Neural progenitor cell (in vitro differentiated cells): ENCODE results near the gene ARHGAP40. TPM values are rescaled to one million over a fixed set of nuclear protein-coding genes. Genes with fewer than 3 reads are reported as not detected.

Source experiments
- DNase-seq: peaks from one replicate; pipeline ENCODE4 v3.0.0-alpha.2; 2016; ENCODE audit warnings: low spot score
- H2AFZ ChIP-seq: fragments of 200-600 bp; sonication (generic); replicated peaks from 2 replicates; pipeline ENCODE4 v1.6.1; 2016; ENCODE audit warnings: antibody characterized with exemption
- H3F3A ChIP-seq: fragments of 200-600 bp; sonication (generic); 2 replicates; pipeline ENCODE4 v1.6.1; 2016; ENCODE audit warnings: antibody characterized with exemption, low read depth
- H3K27ac ChIP-seq: fragments of 200-600 bp; sonication (generic); 2 replicates; pipeline ENCODE4 v1.5.1; 2016; ENCODE audit warnings: mild to moderate bottlenecking
- H3K27me3 ChIP-seq: fragments of 200-600 bp; sonication (generic); 2 replicates; pipeline ENCODE4 v1.6.1; 2016; ENCODE audit warnings: mild to moderate bottlenecking, moderate library complexity
- H3K36me3 ChIP-seq: fragments of 200-600 bp; sonication (generic); 2 replicates; pipeline ENCODE4 v1.5.1; 2016
- H3K4me1 ChIP-seq: fragments of 200-600 bp; sonication (generic); 2 replicates; pipeline ENCODE4 v1.6.1; 2016; ENCODE audit warnings: mixed run types
- H3K4me2 ChIP-seq: fragments of 200-600 bp; sonication (generic); 2 replicates; pipeline ENCODE4 v1.6.1; 2016
- H3K4me3 ChIP-seq: fragments of 200-600 bp; sonication (generic); 2 replicates; pipeline ENCODE4 v1.5.1; 2016
- H3K79me2 ChIP-seq: fragments of 200-600 bp; sonication (generic); 2 replicates; pipeline ENCODE4 v1.6.1; 2016; ENCODE audit warnings: low read depth
- H3K9ac ChIP-seq: fragments of 200-600 bp; sonication (generic); 2 replicates; pipeline ENCODE4 v1.6.1; 2016
- H3K9me3 ChIP-seq: fragments of 200-600 bp; sonication (generic); 2 replicates; pipeline ENCODE4 v1.5.1; 2016; ENCODE audit warnings: low read depth
- H4K20me1 ChIP-seq: fragments of 200-600 bp; sonication (generic); 2 replicates; pipeline ENCODE4 v1.6.1; 2016; ENCODE audit warnings: low read depth
- H3K27ac Mint-ChIP-seq: 3 replicates; pipeline ENCODE4 v1.8.0; 2021; ENCODE audit warnings: mixed read lengths
- H3K27me3 Mint-ChIP-seq: 2 replicates; pipeline ENCODE4 v1.8.0; 2022; ENCODE audit warnings: low read depth, mild to moderate bottlenecking, inconsistent platforms, moderate library complexity, mixed read lengths; ENCODE audit not compliant: insufficient read depth
- H3K36me3 Mint-ChIP-seq: 3 replicates; pipeline ENCODE4 v1.8.0; 2021; ENCODE audit warnings: mixed read lengths
- H3K4me1 Mint-ChIP-seq: 3 replicates; pipeline ENCODE4 v1.8.0; 2021; ENCODE audit warnings: mixed read lengths
- H3K4me3 Mint-ChIP-seq: 3 replicates; pipeline ENCODE4 v1.8.0; 2021; ENCODE audit warnings: mild to moderate bottlenecking, moderate library complexity, mixed read lengths
- H3K9me3 Mint-ChIP-seq: 3 replicates; pipeline ENCODE4 v1.8.0; 2020; ENCODE audit warnings: mixed read lengths
- CTCF ChIP-seq: fragments of 200-600 bp; sonication (generic); IDR thresholded peaks from 2 replicates; pipeline ENCODE4 v1.5.1; 2017; ENCODE audit warnings: antibody characterized with exemption, mild to moderate bottlenecking
- EZH2 ChIP-seq: fragments of 200-600 bp; sonication (generic); IDR thresholded peaks from 2 replicates; pipeline ENCODE4 v1.6.1; 2017; ENCODE audit warnings: antibody characterized with exemption, mild to moderate bottlenecking, moderate library complexity
- EZH2phosphoT487 ChIP-seq: fragments of 200-600 bp; sonication (generic); IDR thresholded peaks from 2 replicates; pipeline ENCODE4 v1.6.1; 2017; ENCODE audit warnings: antibody characterized with exemption
- total RNA-seq: library from RNA; depleted of rRNA; stranded (reverse); fragments of >200 nt; gene quantifications from 2 replicates; pipeline ENCODE4 v1.2.3, GENCODE V29; 2015; ENCODE audit warnings: low replicate concordance

ARHGAP40 gene
- total RNA-seq, 1 donor from 2014 or later: not detected

GRCh38 chr20:38665506-38666285 lies 64.1 kb downstream of the ARHGAP40 start:
- Histone ChIP-seq H4K20me1 (no peaks in the 10 kb centered on the region), H3K79me2 (no peaks in the 10 kb centered on the region), H3K9ac (no peak overlapping the region), H3K9me3 (no peaks in the 10 kb centered on the region), H3K4me3 (no peak overlapping the region), H2AFZ (no peak overlapping the region), H3K4me1 (peaks cover 15% of the 10 kb centered on the region), H3K27me3 (peaks cover 6% of the 10 kb centered on the region), H3K27ac (no peak overlapping the region), H3K4me2 (peak overlapping the region; percentile 74), H3K36me3 (no peaks in the 10 kb centered on the region), H3F3A (peaks cover 3% of the 10 kb centered on the region)
- H3K4me1 Mint-ChIP-seq: peaks cover 23% of the 10 kb centered on the region
- H3K36me3 Mint-ChIP-seq: no peaks in the 10 kb centered on the region
- H3K9me3 Mint-ChIP-seq: no peaks in the 10 kb centered on the region
- no peak for DNase-seq
- no peak for TF ChIP-seq CTCF
- no peak for TF ChIP-seq EZH2phosphoT487
- no peak for TF ChIP-seq EZH2
- H3K27me3 Mint-ChIP-seq: peaks cover 12% of the 10 kb centered on the region
- peak overlapping the region; percentile 90 for H3K27ac Mint-ChIP-seq
- H3K4me3 Mint-ChIP-seq: peak overlapping the region; percentile 41

- Histone ChIP-seq H3F3A (peaks cover 20% of the 10 kb centered on the region), H3K9me3 (no peaks in the 10 kb centered on the region), H3K4me2 (no peak overlapping the region), H3K27ac (no peak overlapping the region), H3K4me1 (peaks cover 23% of the 10 kb centered on the region), H3K9ac (no peak overlapping the region), H3K36me3 (no peaks in the 10 kb centered on the region), H3K4me3 (no peak overlapping the region), H4K20me1 (no peaks in the 10 kb centered on the region), H3K27me3 (peaks cover 19% of the 10 kb centered on the region), H2AFZ (no peak overlapping the region), H3K79me2 (no peaks in the 10 kb centered on the region)
- TF ChIP-seq CTCF: no peak
- no peak for TF ChIP-seq EZH2phosphoT487
- TF ChIP-seq EZH2: no peak
- H3K27ac Mint-ChIP-seq: no peak overlapping the region
- H3K4me3 Mint-ChIP-seq: no peak overlapping the region
- H3K9me3 Mint-ChIP-seq: no peaks in the 10 kb centered on the region
- peaks cover 23% of the 10 kb centered on the region for H3K4me1 Mint-ChIP-seq
- peaks cover 23% of the 10 kb centered on the region for H3K27me3 Mint-ChIP-seq
- H3K36me3 Mint-ChIP-seq: no peaks in the 10 kb centered on the region
- DNase-seq: no peak
These were observed 65.9 kb downstream of the ARHGAP40 start for GRCh38 chr20:38667417-38667956.

GRCh38 chr20:38669688-38670087 lies 68.1 kb downstream of the ARHGAP40 start:
- H3K36me3 Mint-ChIP-seq: no peaks in the 10 kb centered on the region
- H3F3A ChIP-seq: peaks cover 27% of the 10 kb centered on the region
- H3K27ac ChIP-seq: no peak overlapping the region
- DNase-seq: no peak
- H3K27me3 Mint-ChIP-seq: peaks cover 34% of the 10 kb centered on the region
- H3K9me3 ChIP-seq: no peaks in the 10 kb centered on the region
- H3K9ac ChIP-seq: no peak overlapping the region
- no peak overlapping the region for H2AFZ ChIP-seq
- H3K4me1 ChIP-seq: peaks cover 29% of the 10 kb centered on the region
- H3K4me2 ChIP-seq: no peak overlapping the region
- H3K4me1 Mint-ChIP-seq: peaks cover 27% of the 10 kb centered on the region
- no peaks in the 10 kb centered on the region for H3K36me3 ChIP-seq
- H4K20me1 ChIP-seq: no peaks in the 10 kb centered on the region
- H3K27me3 ChIP-seq: peaks cover 41% of the 10 kb centered on the region
- TF ChIP-seq CTCF (no peak), EZH2phosphoT487 (no peak), EZH2 (no peak)
- no peak overlapping the region for H3K27ac Mint-ChIP-seq
- no peaks in the 10 kb centered on the region for H3K79me2 ChIP-seq
- no peak overlapping the region for H3K4me3 ChIP-seq
- H3K4me3 Mint-ChIP-seq: no peak overlapping the region
- H3K9me3 Mint-ChIP-seq: no peaks in the 10 kb centered on the region
